GM19351 (cell line): ENCODE measurements around the gene TAS2R60.

Source experiments
- ATAC-seq: cut with Tn5 transposase; IDR thresholded peaks from one replicate; pipeline ENCODE4 v1.9.1; 2021; ENCODE audit warnings: mild to moderate bottlenecking, moderate library complexity; ENCODE audit not compliant: unreplicated experiment

The TAS2R60 gene

DNA sequence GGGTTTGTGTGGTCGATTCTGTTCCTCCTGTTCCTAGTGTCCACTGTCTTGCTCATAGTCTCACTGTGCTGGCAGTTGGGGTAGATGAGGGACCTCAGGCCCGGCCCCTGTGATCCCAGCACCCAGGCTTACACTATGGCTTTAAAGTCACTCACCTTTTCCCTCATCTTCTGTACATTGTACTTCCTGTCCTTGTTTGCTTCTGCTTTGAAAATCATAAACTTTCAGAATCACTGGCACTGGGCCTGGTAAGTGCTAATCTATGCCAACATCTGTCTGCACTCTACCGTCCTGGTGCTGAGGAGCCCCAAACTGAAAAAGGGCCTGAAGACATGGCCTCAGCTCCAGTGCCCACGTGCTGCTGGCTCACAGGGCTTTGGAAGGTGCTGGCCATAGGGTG is 5.7 kb upstream of the TAS2R60 start:
- ATAC-seq = no peak

DNA sequence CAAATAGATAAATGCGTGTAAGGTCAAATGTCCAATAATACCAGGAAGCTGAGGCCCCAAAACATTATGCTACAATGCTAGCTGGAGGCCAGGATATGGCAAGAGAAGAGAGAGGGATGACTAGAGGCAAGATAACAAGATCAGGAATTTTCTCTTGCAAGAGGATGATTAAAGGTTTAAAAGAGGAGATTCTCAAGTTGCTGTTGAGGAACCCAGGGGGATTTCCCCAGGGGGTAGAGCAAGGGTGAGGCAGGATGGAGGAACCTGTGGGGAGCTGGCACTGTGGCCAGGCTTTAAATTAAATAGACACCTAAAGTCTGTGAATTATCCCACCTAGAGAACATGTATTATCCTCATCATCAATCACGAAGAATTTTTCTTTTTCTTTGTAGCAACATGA is 3.4 kb upstream of the TAS2R60 start:
- no peak for ATAC-seq

DNA sequence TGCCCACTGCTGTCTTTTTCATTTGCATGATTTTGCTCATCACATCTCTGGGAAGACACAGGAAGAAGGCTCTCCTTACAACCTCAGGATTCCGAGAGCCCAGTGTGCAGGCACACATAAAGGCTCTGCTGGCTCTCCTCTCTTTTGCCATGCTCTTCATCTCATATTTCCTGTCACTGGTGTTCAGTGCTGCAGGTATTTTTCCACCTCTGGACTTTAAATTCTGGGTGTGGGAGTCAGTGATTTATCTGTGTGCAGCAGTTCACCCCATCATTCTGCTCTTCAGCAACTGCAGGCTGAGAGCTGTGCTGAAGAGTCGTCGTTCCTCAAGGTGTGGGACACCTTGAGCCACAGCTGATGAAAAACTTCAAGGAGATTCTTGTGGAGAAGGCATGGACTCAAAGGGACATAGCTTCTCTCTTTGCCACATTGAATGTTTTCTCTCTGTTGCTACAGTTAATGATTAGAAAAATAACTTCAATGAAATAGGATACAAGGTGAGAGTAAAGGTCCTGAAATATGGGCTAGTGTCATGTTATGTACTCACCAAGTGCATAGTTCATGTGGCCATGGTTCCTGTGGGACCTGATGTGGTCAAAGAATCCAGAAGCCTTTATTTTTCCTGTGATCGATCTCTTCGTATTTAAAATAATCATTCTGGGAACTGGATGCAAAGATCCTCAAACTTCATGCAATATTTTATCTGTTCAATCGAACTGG is 970 bp downstream of the TAS2R60 start:
- ATAC-seq = no peak

DNA sequence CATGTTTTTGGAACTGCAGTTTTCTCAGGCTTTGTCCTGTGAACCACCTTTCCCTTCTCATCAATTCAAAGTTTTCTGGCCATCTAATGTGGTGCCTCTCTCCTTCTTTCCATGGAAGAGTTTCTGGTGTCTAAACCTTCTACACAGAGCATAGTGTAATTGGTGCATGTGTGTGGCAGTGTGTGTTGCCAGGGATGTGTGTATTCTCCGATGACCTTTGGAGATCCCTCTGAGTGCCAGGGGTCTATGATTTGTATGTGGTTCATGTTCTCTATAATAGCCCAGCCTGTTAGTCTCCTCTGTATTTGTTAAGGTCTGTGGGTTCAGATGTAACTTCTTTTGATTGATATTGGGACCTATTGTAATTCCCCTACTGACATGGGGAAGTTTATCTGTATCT is 1.5 kb downstream of the TAS2R60 start:
- ATAC-seq = no peak

DNA sequence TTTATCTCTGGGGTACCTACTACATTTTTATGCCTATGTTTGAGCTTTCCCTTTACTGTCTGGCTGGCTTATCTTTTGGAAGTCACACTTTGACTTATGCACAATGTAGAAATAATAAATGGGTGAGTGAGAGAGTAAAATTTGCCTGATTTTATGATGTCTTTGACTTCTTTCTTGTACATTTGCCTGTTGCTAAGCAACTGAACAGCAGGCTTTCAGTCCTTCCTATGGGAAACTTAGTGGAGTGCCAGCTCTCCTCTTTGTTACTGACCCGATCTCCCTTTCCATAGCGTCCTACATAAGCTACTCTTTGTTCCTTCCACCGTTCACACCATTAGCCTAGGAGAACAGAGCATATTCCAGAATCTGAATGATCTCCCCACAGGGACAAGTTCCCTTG is 4.2 kb downstream of the TAS2R60 start:
- ATAC-seq = no peak

DNA sequence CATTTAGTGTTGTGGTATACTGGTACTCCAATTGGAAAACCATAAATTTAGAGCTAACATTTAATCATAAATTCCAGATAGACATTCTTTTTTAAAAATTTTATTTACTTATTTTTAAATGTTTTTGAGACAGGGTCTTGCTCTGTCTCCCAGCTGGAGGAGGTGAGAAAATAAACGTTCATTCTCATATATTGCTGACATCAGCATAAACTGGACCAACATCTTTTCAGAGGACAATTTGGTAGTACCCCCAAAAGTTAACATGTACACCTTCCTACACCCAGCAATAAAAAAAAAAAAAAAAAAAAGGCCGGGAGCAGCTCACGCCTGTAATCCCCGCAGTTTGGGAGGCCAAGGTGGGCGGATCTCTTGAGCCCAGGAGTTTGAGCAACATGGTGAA is 5.2 kb downstream of the TAS2R60 start:
- ATAC-seq = no peak

DNA sequence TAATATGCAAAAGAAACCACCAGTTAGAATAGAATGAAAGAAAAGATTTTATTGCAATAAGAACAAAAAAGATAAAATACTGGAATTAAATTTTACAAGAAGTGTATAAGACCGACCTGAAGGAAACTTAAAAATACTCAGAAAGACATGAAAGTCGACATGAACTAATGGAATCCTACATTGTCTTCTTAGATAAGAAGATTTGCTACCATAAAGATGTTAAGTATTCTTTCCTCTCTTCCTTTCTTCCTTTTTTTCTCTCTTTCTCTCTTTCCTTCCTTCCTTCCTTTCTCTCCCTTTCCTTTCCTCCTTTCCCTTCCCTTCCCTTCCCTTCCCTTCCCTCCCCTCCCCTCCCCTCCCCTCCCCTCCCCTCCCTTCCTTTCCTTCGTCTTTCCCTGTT is 6.5 kb downstream of the TAS2R60 start:
- ATAC-seq = no peak

DNA sequence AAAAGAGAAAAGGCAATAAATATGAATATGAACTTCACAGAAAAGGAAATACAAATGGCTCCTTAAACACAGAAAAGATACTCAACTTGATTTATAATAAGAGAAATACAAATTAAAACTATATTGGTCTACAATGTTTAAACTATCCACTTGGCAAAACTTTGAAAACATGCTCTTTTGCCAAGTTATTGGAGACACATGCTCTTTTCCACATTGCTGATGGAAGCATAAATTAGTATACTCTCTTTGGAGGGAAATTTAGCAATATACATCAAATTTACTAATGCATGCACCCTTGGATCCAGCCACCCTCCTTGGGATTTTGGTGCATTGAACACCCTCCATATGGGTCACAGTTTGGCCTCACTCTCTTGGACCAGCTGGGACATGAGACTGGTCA is 7.9 kb downstream of the TAS2R60 start:
- no peak for ATAC-seq

DNA sequence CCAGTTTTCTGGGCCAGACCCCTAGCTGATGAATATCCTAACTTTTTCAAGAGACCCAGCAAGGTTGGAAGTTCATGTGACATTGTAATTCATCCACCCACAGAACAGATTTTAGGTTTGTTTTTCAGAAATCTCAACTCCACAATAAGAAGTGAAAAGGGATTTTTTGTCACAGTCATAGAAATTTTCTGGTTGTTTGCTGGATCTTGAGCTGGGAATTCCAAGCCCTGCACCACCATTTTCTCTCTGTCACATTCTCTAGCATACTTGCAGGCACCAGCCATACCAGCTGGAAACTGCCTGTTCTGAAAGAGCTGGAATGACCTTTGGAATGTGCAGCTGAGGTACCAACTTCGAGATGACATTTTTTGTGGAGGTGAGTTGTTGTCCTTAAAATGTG is 8.5 kb downstream of the TAS2R60 start:
- ATAC-seq = no peak

DNA sequence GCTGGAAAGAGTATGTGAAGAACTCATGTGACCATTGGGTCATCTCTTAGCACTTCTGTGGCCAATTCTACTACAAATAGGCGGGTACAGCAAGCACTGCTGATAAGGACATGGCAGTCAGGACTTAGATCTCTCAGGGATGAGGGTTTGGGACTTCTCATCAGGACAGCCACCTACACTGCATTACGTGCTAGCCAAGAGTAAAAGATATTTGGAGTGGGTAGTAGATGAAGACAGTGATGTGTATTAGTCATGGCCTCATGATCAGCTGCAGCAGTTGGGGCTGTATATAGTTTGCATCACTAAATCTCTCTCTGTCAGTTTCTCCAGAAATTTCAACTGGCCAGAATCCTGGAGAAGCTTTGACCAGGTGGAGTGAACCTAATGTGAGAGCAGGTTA is 9.2 kb downstream of the TAS2R60 start:
- no peak for ATAC-seq

DNA sequence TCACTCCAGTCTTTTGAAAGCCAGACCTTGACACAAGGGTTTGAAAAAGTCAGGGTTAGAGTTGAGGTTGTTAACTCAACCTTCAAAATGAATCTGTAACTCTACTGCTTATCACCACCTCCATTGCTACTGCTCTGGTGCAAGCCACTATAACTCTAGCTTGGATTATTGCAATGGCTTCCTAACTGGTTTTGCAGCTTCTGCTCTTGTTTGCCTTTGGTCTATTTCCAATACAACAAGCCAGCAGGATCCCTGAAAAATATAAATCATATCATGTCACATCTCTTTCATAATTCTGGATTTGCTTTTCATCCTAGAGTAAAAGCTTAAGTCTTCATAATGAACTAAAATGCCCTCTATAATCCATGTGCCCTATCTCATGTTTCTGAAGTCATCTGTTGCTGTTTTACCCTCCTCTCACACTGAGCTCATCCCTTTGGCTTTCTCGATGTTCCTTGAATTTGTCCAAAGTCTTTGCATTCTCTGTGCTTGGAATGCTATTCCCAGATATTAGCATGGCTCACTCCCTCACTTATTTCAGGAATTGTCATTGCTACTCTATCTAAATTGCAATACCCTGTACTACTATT is 10.9 kb downstream of the TAS2R60 start:
- no peak for ATAC-seq

DNA sequence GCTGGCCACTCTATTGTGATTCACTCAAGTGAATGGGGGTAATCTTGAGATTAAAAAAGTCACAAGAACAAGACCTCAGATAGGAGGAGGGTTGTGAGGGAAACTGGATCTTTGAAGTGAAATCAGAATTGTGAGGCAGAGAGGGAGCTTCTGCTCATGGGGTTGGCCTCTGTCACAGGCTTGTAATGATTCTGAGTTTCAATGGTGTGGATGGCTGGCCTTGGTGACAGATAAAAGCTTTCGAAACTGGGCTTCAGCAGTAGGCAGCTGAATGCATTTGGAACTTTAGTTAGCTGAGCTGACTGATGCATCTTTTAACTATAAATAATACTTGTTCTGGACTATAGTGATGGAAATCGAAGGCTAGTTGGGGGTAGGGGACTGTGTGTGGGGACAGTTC is 12.2 kb downstream of the TAS2R60 start:
- ATAC-seq = no peak

DNA sequence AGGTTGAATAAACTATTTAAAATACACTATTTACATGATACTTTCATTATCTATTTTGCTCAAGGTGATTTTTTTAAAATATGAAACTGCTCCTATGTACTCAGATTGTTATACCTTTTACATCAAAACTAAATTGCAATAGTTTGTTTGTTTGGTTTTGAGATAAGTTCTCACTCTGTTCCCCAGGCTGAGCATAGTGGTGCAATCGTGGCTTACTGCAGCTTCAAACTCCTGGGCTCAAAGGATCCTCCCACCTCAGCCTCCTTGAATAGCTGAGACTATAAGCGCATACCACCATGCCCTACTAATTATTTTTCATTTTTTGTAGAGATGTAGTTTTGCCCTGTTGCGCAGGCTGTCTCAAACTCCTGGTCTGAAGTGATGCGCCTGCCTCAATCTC is 12.7 kb downstream of the TAS2R60 start:
- no peak for ATAC-seq

DNA sequence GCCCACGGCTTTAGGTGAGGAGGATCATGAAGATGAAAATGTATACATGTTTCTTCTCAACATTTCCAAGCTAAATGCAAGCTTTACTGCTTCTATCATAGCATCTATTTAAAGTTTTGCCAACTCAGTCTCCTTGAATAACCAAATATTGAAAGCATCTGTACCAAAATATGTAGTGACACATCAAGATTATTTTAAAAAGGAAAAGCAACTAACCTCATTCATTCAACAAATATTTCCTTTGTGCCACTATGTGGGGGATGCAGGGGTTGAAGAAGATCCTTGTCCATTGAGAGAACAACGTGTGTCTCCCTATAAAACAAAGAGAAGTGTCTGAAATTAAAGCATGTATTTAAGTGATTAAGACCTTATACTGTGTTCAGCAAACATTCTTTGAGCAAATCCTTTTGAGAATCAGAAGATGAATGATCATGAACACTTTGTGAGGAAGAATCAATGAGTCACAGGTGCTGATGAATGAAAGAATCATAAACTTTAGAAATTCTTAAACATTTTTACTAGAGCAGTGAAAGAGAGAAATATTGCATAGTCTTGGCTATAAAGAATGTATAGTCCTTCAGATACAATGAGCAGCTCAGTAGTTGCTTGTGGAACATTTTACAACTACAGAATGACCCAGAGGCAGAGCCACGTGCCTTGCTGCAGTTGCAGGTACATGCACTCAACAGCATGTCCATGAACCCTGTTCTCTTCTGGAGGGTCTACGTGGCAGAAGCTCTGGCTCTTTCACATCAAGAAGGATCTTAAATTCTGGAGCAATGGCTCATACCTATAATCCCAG is 13.9 kb downstream of the TAS2R60 start:
- no peak for ATAC-seq

DNA sequence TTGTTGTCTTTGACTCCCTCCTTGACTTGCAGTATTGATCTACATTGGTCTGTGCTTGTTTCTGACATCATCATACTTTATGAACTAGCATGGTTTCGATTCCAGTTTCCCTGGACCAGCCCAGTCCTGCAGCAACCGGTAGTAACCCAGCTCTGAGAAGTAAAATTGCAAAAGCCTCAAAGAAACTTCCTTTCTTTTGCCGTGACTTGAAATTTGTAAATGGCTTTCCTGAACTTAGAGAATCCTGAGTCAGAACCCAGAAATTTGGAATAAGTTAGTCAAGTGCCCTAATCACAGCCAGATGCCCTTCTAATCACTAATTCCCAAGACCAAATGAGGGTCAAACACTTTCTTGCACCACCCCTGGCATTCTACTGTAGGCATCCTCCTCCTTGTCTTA is 15.0 kb downstream of the TAS2R60 start:
- ATAC-seq = no peak

DNA sequence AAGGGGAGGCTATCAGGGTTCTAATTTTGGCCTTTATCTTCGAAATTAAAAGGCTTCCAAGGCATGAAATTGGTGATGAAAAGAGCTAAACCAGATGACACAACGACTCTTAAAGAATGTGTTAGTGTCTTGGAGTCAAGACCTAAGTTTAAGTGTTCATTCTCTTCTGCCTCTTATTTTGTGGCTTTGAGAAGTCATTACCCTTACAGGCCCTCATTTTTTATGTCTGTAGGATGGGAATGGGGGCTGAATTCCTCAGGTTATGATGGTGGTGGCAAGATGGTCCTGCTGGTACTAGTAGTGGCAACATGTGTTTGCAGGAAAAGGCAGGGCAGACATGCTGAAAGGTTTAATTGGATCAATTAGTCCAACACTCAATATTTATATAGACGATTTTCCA is 15.4 kb downstream of the TAS2R60 start:
- no peak for ATAC-seq

DNA sequence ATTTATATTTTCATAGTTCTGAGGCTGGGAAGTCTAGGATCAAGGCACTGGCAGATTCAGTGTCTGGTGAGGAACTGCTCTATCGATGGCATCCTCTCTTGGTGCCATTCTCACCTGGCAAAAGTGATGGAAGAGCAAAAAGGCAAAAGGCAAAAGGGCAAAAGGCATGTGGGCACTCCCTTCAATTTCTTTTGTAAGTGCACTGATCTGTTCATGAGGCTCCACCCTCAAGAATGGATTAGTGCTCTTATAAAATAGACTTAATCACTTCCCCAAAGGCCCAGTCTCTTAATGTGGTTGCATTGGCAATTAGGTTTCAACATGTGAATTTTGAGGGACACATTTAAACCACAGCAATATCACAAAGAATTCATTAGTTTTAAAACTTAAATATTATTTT is 16.1 kb downstream of the TAS2R60 start:
- no peak for ATAC-seq

DNA sequence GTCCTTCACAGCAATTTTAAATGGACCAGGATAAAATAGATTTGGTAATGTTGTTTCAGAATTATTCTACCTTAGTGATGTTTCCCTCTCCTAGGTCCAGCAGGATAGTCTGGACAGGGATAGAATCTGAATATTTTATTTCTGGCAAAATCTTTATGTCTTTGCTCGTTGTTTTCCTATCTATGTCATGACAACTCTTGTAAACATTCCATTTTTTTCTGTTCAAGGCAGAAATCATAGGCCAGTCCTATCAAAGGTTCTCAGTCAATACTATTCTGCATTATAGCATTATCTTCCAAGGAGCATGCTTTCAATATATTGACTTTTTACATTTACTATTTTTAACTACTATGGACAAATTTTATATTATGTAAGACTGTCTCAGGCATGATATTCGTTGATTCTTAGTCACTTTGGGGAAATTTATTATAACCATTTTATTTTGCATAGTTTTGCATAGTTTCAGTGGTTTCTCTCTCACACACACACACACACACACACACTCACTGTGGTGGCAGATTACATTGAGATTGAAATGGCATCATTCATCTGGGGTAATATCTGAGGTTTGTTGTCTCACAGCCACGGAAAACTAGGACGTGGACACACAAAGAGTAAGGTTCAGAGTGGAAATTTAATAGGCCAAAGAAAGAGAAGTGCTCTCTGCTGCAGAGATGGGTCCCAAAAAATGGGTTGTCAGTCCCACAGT is 17.2 kb downstream of the TAS2R60 start:
- ATAC-seq = no peak

DNA sequence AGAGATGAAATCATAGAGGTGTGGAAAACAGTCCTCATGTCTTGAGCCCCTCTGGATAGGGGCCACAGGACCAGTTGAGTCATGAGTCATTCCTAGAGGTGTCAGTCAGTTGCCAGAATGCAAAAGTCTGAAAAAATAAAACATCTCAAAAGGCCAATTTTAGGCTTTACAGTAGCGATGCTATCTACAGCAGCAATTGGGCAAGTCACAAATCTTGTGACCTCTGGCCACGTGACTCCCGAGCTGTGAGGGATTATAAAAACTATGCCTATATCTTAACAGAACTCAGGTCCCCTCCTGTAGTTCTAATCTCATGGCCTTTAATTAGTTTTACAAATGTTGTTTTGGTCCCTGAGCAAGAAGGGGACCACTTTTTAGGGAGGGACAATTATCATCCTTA is 18.8 kb downstream of the TAS2R60 start:
- ATAC-seq = no peak

DNA sequence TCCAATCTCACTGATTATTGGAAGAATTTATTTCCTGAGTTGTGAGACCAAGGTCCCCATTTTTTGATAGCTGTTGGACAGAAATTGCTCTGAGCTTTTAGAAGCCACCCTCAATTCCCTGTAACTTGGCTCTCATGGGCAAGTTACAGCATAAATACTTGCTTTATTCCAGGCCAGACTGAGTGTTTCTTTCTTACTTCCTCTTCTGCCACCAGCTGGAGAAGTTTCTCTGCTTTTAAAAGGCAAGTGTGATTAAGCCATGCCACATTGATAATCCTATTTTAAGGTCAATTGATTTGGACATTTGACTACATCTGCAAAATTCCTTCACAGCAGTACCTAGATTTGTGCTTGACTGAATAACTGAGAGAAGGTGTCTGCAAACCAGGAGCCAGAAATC is 20.3 kb downstream of the TAS2R60 start:
- no peak for ATAC-seq

DNA sequence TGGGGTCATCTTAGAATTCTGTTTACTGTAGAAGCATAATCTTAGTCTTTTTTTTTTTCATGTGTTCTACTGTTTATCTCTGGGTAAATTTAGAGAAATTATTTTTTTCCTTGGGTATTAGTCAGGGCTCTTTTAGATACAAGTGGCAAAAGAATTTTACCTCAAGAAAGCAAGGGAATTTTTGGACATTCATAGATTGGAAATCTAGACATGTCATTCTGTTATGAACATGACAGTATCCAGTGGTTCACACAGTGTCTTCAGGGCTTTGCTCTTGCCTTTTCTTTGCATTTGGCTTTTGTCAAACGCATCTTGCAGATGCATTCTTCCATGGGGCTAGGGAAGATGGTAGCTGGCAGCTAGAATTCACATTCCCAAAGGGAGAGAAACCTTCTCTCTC is 20.7 kb downstream of the TAS2R60 start:
- no peak for ATAC-seq

DNA sequence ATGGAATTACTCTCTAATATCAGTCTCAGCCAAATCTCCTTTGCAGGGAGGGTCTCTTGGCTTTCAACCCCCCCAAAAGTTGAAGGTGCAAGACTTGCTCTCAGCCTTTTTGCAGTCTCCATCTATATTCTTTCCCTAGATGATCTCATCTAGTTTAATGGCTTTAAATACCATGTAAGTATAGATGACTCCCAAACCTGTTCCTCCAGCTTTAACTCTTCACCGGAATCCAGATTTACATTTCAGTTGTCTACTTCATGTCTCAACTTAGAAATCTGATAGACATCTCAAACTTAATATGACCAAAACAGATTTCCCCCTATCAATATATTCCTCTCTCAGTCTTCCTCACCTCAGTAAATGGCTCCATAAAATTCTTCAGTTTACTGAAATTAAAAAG is 24.5 kb downstream of the TAS2R60 start:
- no peak for ATAC-seq
